Pons (tissue), 1 donor: ENCODE measurements around the gene MTERF1.
A peak's percentile ranks its signal among the peaks of the same experiment; 100 is the strongest.
"Not testable (repeated sequence)": the region's sequence is repeated elsewhere in the genome, so short reads cannot be mapped to it uniquely, and the experiment has no call there.

Experiments
- DNase-seq: peaks from one replicate; pipeline ENCODE4 v3.0.0-alpha.2; 2016; ENCODE audit warnings: low spot score

MTERF1 gene

GRCh38 chr7:91883676-91884362, 3.3 kb upstream of the MTERF1 start:
- DNase-seq, result no peak

GRCh38 chr7:91880016-91880412, 488 bp downstream of the MTERF1 start:
- DNase-seq, result no peak

- DNase-seq, result peak; percentile 45
These were observed 3.9 kb downstream of the MTERF1 start for GRCh38 chr7:91876391-91877133.

GRCh38 chr7:91875851-91876250, 4.7 kb downstream of the MTERF1 start:
- DNase-seq, result no peak

- DNase-seq, result no peak
These were observed 7.6 kb downstream of the MTERF1 start for GRCh38 chr7:91872928-91873327.

GRCh38 chr7:91872069-91872468, 8.4 kb downstream of the MTERF1 start:
- no peak for DNase-seq

- DNase-seq, result no peak
These were observed 10.8 kb downstream of the MTERF1 start for GRCh38 chr7:91869661-91870060.

GRCh38 chr7:91866599-91867148, 13.8 kb downstream of the MTERF1 start:
- no peak for DNase-seq

- DNase-seq, result no peak
These were observed 15.0 kb downstream of the MTERF1 start for GRCh38 chr7:91865511-91865910.

- not testable (repeated sequence) for DNase-seq
These were observed 15.9 kb downstream of the MTERF1 start for GRCh38 chr7:91864604-91865003.

GRCh38 chr7:91864070-91864469, 16.4 kb downstream of the MTERF1 start:
- DNase-seq, result no peak

GRCh38 chr7:91852263-91852741, 28.2 kb downstream of the MTERF1 start:
- no peak for DNase-seq

- DNase-seq, result no peak
These were observed 30.0 kb downstream of the MTERF1 start for GRCh38 chr7:91850455-91850854.

- peak; percentile 17 for DNase-seq
These were observed 32.5 kb downstream of the MTERF1 start for GRCh38 chr7:91847876-91848588.

- peak; percentile 15 for DNase-seq
These were observed 33.3 kb downstream of the MTERF1 start for GRCh38 chr7:91847231-91847630.

GRCh38 chr7:91846436-91846835, 34.1 kb downstream of the MTERF1 start:
- DNase-seq, result no peak

GRCh38 chr7:91843831-91844230, 36.7 kb downstream of the MTERF1 start:
- DNase-seq, result no peak

GRCh38 chr7:91838439-91838838, 42.1 kb downstream of the MTERF1 start:
- no peak for DNase-seq

- DNase-seq, result no peak
These were observed 43.0 kb downstream of the MTERF1 start for GRCh38 chr7:91837397-91838070.

GRCh38 chr7:91835826-91836368, 44.6 kb downstream of the MTERF1 start:
- DNase-seq, result no peak

- DNase-seq, result no peak
These were observed 45.2 kb downstream of the MTERF1 start for GRCh38 chr7:91835091-91835825.
